PC-3 (cell line): ENCODE results near the gene RAP1B. TPM values are rescaled to one million over a fixed set of nuclear protein-coding genes. Genes with fewer than 3 reads are reported as not detected.

Experiments used
- ATAC-seq: fragments of 200-7000 bp; cut with Tn5 transposase; 2 replicates; pipeline ENCODE4 v1.9.1; 2020; ENCODE audit warnings: mild to moderate bottlenecking, moderate library complexity
- BruUV-seq: library from RNA; stranded (reverse); fragments of 400-500 nt; replicated peaks from 2 replicates; lab custom pipeline; 2021; lab: Mats Ljungman, UMichigan
- CTCF ChIA-PET: fragments of 300-600 bp; sonication (Branson Sonifier 250); formaldehyde crosslinking; loops from one replicate; lab custom pipeline; 2022; ENCODE audit warnings: antibody characterized with exemption; lab: Charles Lee
- POLR2A ChIA-PET: fragments of 300-600 bp; sonication (Branson Sonifier 250); formaldehyde crosslinking; loops from one replicate; lab custom pipeline; 2022; ENCODE audit warnings: antibody characterized with exemption; ENCODE audit not compliant: unreplicated experiment; lab: Charles Lee
- DNase-seq: peaks from one replicate; pipeline ENCODE4 v3.0.0-alpha.2; 2015
- H2AFZ ChIP-seq: fragments of 300-600 bp; sonication (generic); 2 replicates; pipeline ENCODE4 v1.6.0; 2016; ENCODE audit warnings: antibody characterized with exemption, low read length
- H3F3A ChIP-seq: fragments of 300-600 bp; sonication (generic); one replicate; pipeline ENCODE4 v1.6.0; 2017; ENCODE audit warnings: antibody characterized with exemption, low read length, control low read depth, mild to moderate bottlenecking; ENCODE audit not compliant: unreplicated experiment
- H3K27ac ChIP-seq: fragments of 300-600 bp; sonication (generic); 2 replicates; pipeline ENCODE4 v1.5.1; 2016; ENCODE audit warnings: mild to moderate bottlenecking, low read length
- H3K27me3 ChIP-seq: fragments of 300-600 bp; sonication (generic); 2 replicates; pipeline ENCODE4 v1.6.1; 2016; ENCODE audit warnings: low read length, mixed read lengths
- H3K36me3 ChIP-seq: fragments of 300-600 bp; sonication (generic); 2 replicates; pipeline ENCODE4 v1.6.1; 2016; ENCODE audit warnings: low read depth, mixed run types, low read length, mixed read lengths
- H3K4me1 ChIP-seq: fragments of 300-600 bp; sonication (generic); 2 replicates; pipeline ENCODE4 v1.5.1; 2016; ENCODE audit warnings: low read length; ENCODE audit not compliant: insufficient read depth
- H3K4me2 ChIP-seq: fragments of 300-600 bp; sonication (generic); 2 replicates; pipeline ENCODE4 v1.6.0; 2016; ENCODE audit warnings: low read length
- H3K4me3 ChIP-seq: fragments of 300-600 bp; sonication (generic); 2 replicates; pipeline ENCODE4 v1.5.1; 2016; ENCODE audit warnings: mild to moderate bottlenecking, low read length, mixed read lengths
- H3K79me2 ChIP-seq: fragments of 300-600 bp; sonication (generic); 2 replicates; pipeline ENCODE4 v1.6.1; 2017; ENCODE audit warnings: low read length, mixed read lengths
- H3K9ac ChIP-seq: fragments of 300-600 bp; sonication (generic); 2 replicates; pipeline ENCODE4 v1.6.0; 2016; ENCODE audit warnings: mild to moderate bottlenecking, low read length
- H3K9me2 ChIP-seq: fragments of 300-600 bp; sonication (generic); replicated peaks from 2 replicates; pipeline ENCODE4 v1.6.1; 2016; ENCODE audit warnings: mixed run types, low read length, mixed read lengths
- H3K9me3 ChIP-seq: fragments of 300-600 bp; sonication (generic); 2 replicates; pipeline ENCODE4 v1.6.1; 2016; ENCODE audit warnings: low read length, mixed read lengths
- H4K20me1 ChIP-seq: fragments of 300-600 bp; sonication (generic); 2 replicates; pipeline ENCODE4 v1.6.1; 2016; ENCODE audit warnings: low read length, mixed read lengths
- EZH2 ChIP-seq: fragments of 300-600 bp; sonication (generic); IDR thresholded peaks from one replicate; pipeline ENCODE4 v1.6.1; 2017; ENCODE audit warnings: antibody characterized with exemption, mild to moderate bottlenecking, low read length; ENCODE audit not compliant: unreplicated experiment
- EZH2phosphoT487 ChIP-seq: fragments of 300-600 bp; sonication (generic); IDR thresholded peaks from 2 replicates; pipeline ENCODE4 v1.6.1; 2018; ENCODE audit warnings: mild to moderate bottlenecking, antibody characterized with exemption, low read length, borderline replicate concordance
- intact Hi-C: fragments of 100-400 bp; cut with micrococcal nuclease; formaldehyde crosslinking; loops from 2 replicates; pipeline ENCODE4 v1.9.0; 2023
- total RNA-seq: library from RNA; depleted of rRNA; stranded (reverse); fragments of >200 nt; gene quantifications from 2 replicates; pipeline ENCODE4 v1.2.3, GENCODE V29; 2014
- TF ChIP-seq, protein P1 (sequence below): fragments of 300-600 bp; sonication (generic); conservative IDR thresholded peaks from 2 replicates; pipeline ENCODE4 v1.5.1; 2017; ENCODE audit warnings: antibody characterized with exemption, low read depth, mild to moderate bottlenecking, low read length

Gene RAP1B
- total RNA-seq, 1 experiment from 2014 or later = 98.0 TPM

DNA sequence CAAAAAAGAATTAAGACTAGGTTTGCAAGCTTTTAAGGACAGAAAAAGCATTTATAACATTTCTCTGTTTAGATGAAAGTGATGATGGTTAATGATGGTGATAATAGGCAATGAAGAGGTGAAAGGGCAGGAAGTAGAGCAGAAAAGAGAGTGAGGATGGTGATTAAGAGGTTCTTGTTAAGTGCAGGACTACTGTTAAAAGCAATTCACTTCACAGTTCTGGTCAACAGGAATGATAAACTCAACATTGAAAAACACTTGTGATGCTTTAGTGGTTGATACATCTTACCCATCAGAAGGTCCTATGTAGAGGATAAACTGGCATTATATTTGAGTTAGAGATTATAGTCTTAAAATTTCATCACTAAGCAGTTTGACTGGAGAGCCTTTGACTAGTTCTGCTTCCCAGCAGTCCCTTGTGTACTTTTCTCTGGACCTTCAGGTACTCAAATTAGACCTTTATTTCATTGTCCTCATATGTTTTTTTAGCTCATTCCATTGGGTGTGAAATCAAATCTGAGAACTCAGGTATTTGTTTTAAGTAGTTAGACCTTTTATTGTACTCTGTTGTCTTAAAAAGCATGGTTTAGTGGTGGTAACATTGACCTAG lies 10.9 kb downstream of the RAP1B start:
- H3K9me2 ChIP-seq = no peaks in the 10 kb centered on the region
- no peak overlapping the region for H2AFZ ChIP-seq
- no TSS peak for BruUV-seq
- no peak overlapping the region for H3K4me2 ChIP-seq
- no peak overlapping the region for H3K9ac ChIP-seq
- peaks cover 100% of the 10 kb centered on the region for H3K79me2 ChIP-seq
- no peak overlapping the region for H3K4me3 ChIP-seq
- ChIA-PET POLR2A (no interaction called here), CTCF (no interaction called here)
- no peaks in the 10 kb centered on the region for H3F3A ChIP-seq
- H3K27me3 ChIP-seq = no peaks in the 10 kb centered on the region
- peaks cover 64% of the 10 kb centered on the region for H4K20me1 ChIP-seq
- H3K27ac ChIP-seq = no peak overlapping the region
- DNase-seq (no peak), ATAC-seq (no peak)
- H3K36me3 ChIP-seq = peaks cover 5% of the 10 kb centered on the region; the same call in 1 of the 2 replicates
- TF ChIP-seq, protein P1, sequence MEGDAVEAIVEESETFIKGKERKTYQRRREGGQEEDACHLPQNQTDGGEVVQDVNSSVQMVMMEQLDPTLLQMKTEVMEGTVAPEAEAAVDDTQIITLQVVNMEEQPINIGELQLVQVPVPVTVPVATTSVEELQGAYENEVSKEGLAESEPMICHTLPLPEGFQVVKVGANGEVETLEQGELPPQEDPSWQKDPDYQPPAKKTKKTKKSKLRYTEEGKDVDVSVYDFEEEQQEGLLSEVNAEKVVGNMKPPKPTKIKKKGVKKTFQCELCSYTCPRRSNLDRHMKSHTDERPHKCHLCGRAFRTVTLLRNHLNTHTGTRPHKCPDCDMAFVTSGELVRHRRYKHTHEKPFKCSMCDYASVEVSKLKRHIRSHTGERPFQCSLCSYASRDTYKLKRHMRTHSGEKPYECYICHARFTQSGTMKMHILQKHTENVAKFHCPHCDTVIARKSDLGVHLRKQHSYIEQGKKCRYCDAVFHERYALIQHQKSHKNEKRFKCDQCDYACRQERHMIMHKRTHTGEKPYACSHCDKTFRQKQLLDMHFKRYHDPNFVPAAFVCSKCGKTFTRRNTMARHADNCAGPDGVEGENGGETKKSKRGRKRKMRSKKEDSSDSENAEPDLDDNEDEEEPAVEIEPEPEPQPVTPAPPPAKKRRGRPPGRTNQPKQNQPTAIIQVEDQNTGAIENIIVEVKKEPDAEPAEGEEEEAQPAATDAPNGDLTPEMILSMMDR = no peak
- TF ChIP-seq EZH2 (no peak), EZH2phosphoT487 (no peak)
- intact Hi-C loops = no loop called here
- H3K4me1 ChIP-seq = peaks cover 13% of the 10 kb centered on the region
- no peaks in the 10 kb centered on the region for H3K9me3 ChIP-seq

DNA sequence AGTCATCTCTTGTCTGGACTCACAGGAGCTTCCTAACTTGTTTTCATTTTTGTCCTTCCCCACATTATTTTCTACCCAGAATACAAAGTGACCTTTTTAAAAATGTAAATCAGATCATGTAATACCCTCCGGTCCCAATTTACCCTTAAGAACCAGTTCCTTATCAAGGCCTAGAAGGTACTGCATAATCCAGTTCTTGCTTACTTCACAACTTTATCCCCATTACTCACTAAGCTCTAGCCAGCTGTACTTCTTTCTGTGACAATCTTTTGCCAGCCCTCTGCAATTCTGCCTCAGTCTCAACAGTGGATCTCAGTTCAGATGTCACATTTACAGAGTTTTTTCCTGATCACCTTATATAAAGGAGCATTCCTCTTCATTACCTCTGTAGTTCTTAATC lies 11.6 kb downstream of the RAP1B start:
- Histone ChIP-seq H3K4me3 (no peak overlapping the region), H3K27ac (no peak overlapping the region), H3K9me2 (no peaks in the 10 kb centered on the region), H3F3A (no peaks in the 10 kb centered on the region), H4K20me1 (peaks cover 58% of the 10 kb centered on the region), H3K36me3 (peaks cover 11% of the 10 kb centered on the region; the same call in 1 of the 2 replicates), H3K9me3 (no peaks in the 10 kb centered on the region), H3K79me2 (peaks cover 100% of the 10 kb centered on the region), H3K9ac (no peak overlapping the region), H3K27me3 (no peaks in the 10 kb centered on the region), H2AFZ (no peak overlapping the region), H3K4me1 (peaks cover 6% of the 10 kb centered on the region), H3K4me2 (no peak overlapping the region)
- no TSS peak for BruUV-seq
- TF ChIP-seq, protein P1 = no peak
- TF ChIP-seq EZH2 (no peak), EZH2phosphoT487 (no peak)
- ATAC-seq (no peak), DNase-seq (no peak)
- intact Hi-C loops = no loop called here
- ChIA-PET CTCF (no interaction called here), POLR2A (no interaction called here)

DNA sequence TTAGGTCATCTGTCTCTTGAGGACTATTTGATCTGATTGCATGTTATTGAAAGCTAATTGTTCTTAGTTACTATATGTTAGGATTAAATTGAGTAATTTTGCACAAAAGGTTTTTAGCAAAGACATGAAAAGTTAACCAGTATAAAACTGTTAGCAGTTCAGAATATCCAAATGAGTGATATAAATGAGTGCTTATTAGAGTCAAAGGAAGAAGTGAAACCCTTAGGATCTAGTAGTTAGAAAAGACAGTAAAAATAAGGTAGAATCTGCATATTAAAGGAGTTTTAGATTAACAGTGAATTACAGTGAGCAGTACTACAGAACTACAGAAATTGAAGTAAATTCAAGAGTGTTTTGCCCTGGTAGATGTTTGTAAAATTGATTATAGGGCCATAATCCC lies 12.4 kb downstream of the RAP1B start:
- H3K4me1 ChIP-seq = no peaks in the 10 kb centered on the region
- BruUV-seq = no TSS peak
- TF ChIP-seq EZH2 = no peak
- TF ChIP-seq EZH2phosphoT487 = no peak
- TF ChIP-seq, protein P1 = no peak
- H3K36me3 ChIP-seq = peaks cover 16% of the 10 kb centered on the region; the same call in 1 of the 2 replicates
- peaks cover 52% of the 10 kb centered on the region for H4K20me1 ChIP-seq
- intact Hi-C loops = no loop called here
- no peak overlapping the region for H3K9ac ChIP-seq
- H3K79me2 ChIP-seq = peaks cover 100% of the 10 kb centered on the region
- no peaks in the 10 kb centered on the region for H3K9me3 ChIP-seq
- no peak overlapping the region for H3K4me3 ChIP-seq
- ChIA-PET CTCF (no interaction called here), POLR2A (no interaction called here)
- H3F3A ChIP-seq = no peaks in the 10 kb centered on the region
- no peaks in the 10 kb centered on the region for H3K9me2 ChIP-seq
- no peak overlapping the region for H3K27ac ChIP-seq
- no peaks in the 10 kb centered on the region for H3K27me3 ChIP-seq
- DNase-seq = no peak
- no peak overlapping the region for H3K4me2 ChIP-seq
- no peak for ATAC-seq
- H2AFZ ChIP-seq = no peak overlapping the region
